ENCODE data around the gene CAP1. TPM values are rescaled to one million over a fixed set of nuclear protein-coding genes. Genes with fewer than 3 reads are reported as not detected.

Gene CAP1
- total and polyA plus RNA-seq, 2 of the 4 experiments (the other 2 are of a cell fraction): 434 to 756 TPM

DNA sequence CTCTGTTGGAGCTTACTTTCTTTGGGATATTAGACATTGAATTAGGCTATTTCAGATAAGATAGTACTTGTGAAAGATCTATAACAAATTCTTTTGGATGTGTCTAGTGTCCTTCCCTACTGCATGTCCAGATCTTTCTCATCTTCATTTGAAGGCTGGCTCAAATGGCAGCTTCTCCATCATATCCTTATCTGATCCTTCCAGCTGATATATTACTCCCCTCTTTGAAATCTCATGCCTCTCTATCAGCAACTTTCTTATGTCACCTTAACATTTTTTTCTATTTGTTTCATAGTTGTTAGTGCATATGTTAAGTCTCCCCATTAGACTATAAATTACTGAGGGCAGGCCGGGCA, 17.5 kb downstream of the CAP1 start:
- ChIA-PET POLR2A (ENCODE audit: unreplicated experiment) (no interaction called here), CTCF (interaction anchor here (1.2 kb wide), 1 partner anchor 257 kb away, joined by 3 read pairs; no protein-coding TSS in a partner anchor)
- no peak overlapping the region for H4K8ac ChIP-seq (ENCODE audit: low read depth in 2 of 2, low read length in 2 of 2)
- no peak overlapping the region for H2BK5ac ChIP-seq (ENCODE audit: low read depth, low read length, poor library complexity, severe bottlenecking)
- H3K27me3 ChIP-seq (ENCODE audit: control insufficient read depth, insufficient read depth, low read length): no peaks in the 10 kb centered on the region
- no peak overlapping the region for H3K27ac ChIP-seq (ENCODE audit: insufficient read depth, low read length)
- peaks cover 10% of the 10 kb centered on the region for H3K9me1 ChIP-seq (ENCODE audit: insufficient read depth, low read length)
- no peak overlapping the region for H3K4me3 ChIP-seq (ENCODE audit: insufficient read depth, low read depth, low read length)
- H3K4me2 ChIP-seq (ENCODE audit: low read depth, low read length): no peak overlapping the region
- H4K91ac ChIP-seq (ENCODE audit: insufficient read depth, low read depth, low read length): no peak overlapping the region
- peaks cover 90% of the 10 kb centered on the region for H4K20me1 ChIP-seq (ENCODE audit: insufficient read depth, low read length)
- no peaks in the 10 kb centered on the region for H3K9me3 ChIP-seq (ENCODE audit: control insufficient read depth, insufficient read depth, low read length)
- H3K36me3 ChIP-seq (ENCODE audit: control insufficient read depth, insufficient read depth, low read length): peaks cover 31% of the 10 kb centered on the region
- in situ Hi-C loops (cut with MboI; ENCODE audit: low sequenced_read_pairs): no loop called here
- dilution Hi-C loops (cut with HindIII; ENCODE audit: low sequenced_read_pairs, unreplicated experiment): no loop called here
- no peak overlapping the region for H4K5ac ChIP-seq (ENCODE audit: low read depth, low read length)
- ATAC-seq (ENCODE audit: low read depth): no peak
- H3K4ac ChIP-seq (ENCODE audit: low read depth, low read length): no peak overlapping the region
- H3K23ac ChIP-seq (ENCODE audit: low read depth, low read length): no peak overlapping the region
- H3K56ac ChIP-seq (ENCODE audit: extremely low read depth, insufficient read depth, low read length): no peak overlapping the region
- peaks cover 9% of the 10 kb centered on the region for H3K4me1 ChIP-seq (ENCODE audit: control insufficient read depth, insufficient read depth, low read length)
- no peak for DNase-seq
- no CpG with 5 or more reads among the region's 1 CpG for WGBS, 2 experiments (ENCODE audit: extremely low coverage in 2 of 2, insufficient read length in 1 of 2)
- no peak overlapping the region for H2AK5ac ChIP-seq (ENCODE audit: low read depth, low read length)
- H2BK20ac ChIP-seq (ENCODE audit: low read depth, low read length): no peak overlapping the region
- no peak overlapping the region for H2AFZ ChIP-seq (replicated peaks; ENCODE audit: low read length, poor library complexity)
- H2BK120ac ChIP-seq (ENCODE audit: low read depth, low read length): no peak overlapping the region
- TF ChIP-seq BHLHE40 (IDR thresholded peaks at IDR 0.05; ENCODE audit: low read depth, low read length): no peak
- TF ChIP-seq CHD1 (IDR thresholded peaks at IDR 0.05; ENCODE audit: low read depth, low read length): no peak
- no peak for TF ChIP-seq MXI1 (IDR thresholded peaks at IDR 0.05; ENCODE audit: borderline replicate concordance, low read depth, low read length)
- no peak for TF ChIP-seq MAZ (IDR thresholded peaks at IDR 0.05; ENCODE audit: borderline replicate concordance, low read depth, low read length)
- no peak for TF ChIP-seq POLR2A (IDR thresholded peaks at IDR 0.05; ENCODE audit: low read depth, low read length)
- TF ChIP-seq FOS (IDR thresholded peaks at IDR 0.05; ENCODE audit: low read depth, low read length): no peak
- TF ChIP-seq CEBPB (IDR thresholded peaks at IDR 0.05; ENCODE audit: low read depth, low read length): no peak
- TF ChIP-seq, protein P1, sequence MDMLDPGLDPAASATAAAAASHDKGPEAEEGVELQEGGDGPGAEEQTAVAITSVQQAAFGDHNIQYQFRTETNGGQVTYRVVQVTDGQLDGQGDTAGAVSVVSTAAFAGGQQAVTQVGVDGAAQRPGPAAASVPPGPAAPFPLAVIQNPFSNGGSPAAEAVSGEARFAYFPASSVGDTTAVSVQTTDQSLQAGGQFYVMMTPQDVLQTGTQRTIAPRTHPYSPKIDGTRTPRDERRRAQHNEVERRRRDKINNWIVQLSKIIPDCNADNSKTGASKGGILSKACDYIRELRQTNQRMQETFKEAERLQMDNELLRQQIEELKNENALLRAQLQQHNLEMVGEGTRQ (IDR thresholded peaks at IDR 0.05; ENCODE audit: low read depth, low read length): no peak
- no peak for TF ChIP-seq ELK1 (IDR thresholded peaks at IDR 0.05; ENCODE audit: borderline replicate concordance, low read depth, low read length)
- no peak for TF ChIP-seq NFE2L2 (IDR thresholded peaks at IDR 0.05; ENCODE audit: low read depth, low read length)
- no peak overlapping the region for H2BK15ac ChIP-seq (ENCODE audit: low read depth, low read length)
- H3K14ac ChIP-seq (replicated peaks; ENCODE audit: low read depth, low read length): no peak overlapping the region
- intact Hi-C loops (cut with micrococcal nuclease): no loop called here
- peaks cover 19 to 82% of the 10 kb centered on the region in 2 experiments for H3K79me1 ChIP-seq (ENCODE audit: low read depth in 1 of 2, low read length in 2 of 2)
- no peak overlapping the region for H2AK9ac ChIP-seq (replicated peaks; ENCODE audit: low read depth, low read length, poor library complexity)
- BruUV-seq (replicated peaks): no TSS peak
- H3K9ac ChIP-seq (ENCODE audit: low read depth, low read length): no peak overlapping the region
- H3K18ac ChIP-seq (ENCODE audit: low read depth, low read length): no peak overlapping the region
